ELF-1 (cell line): Measurements from ENCODE around the gene KYAT1.

ENCODE experiments used
- DNase-seq: peaks from one replicate; pipeline ENCODE4 v3.0.0-alpha.2; 2016; ENCODE audit warnings: low read depth, low spot score

The KYAT1 gene

GRCh38 chr9:128881884-128882676 lies at the start of gene KYAT1, which contains the start of gene LRRC8A:
Gene KYAT1, minus strand, starts transcription at chr9:128881950. Its CDS starts 36,545 bp downstream, at chr9:128845405.
Gene LRRC8A, plus strand, starts transcription at chr9:128882133. Its CDS starts 25,032 bp downstream, at chr9:128907165.
- peak; percentile 97 for DNase-seq

GRCh38 chr9:128929560-128929959 lies 47.8 kb upstream of the KYAT1 start:
- DNase-seq, result no peak

GRCh38 chr9:128928624-128929023 lies 46.9 kb upstream of the KYAT1 start:
- no peak for DNase-seq

GRCh38 chr9:128927731-128928411 lies 46.1 kb upstream of the KYAT1 start:
- peak; percentile 85 for DNase-seq

GRCh38 chr9:128923493-128923883 lies 41.7 kb upstream of the KYAT1 start:
- DNase-seq, result no peak

GRCh38 chr9:128921881-128922763 lies 40.4 kb upstream of the KYAT1 start:
- DNase-seq, result peak; percentile 94

- DNase-seq, result no peak
These were observed 38.8 kb upstream of the KYAT1 start, which contains the start of gene PHYHD1 for GRCh38 chr9:128920381-128921058. Gene PHYHD1, plus strand, starts transcription at chr9:128920982. Its CDS starts 1,342 bp downstream, at chr9:128922324.

- DNase-seq, result no peak
These were observed 37.8 kb upstream of the KYAT1 start for GRCh38 chr9:128919402-128920089.

- DNase-seq, result no peak
These were observed 37.2 kb upstream of the KYAT1 start for GRCh38 chr9:128918921-128919320.

- no peak for DNase-seq
These were observed 35.5 kb upstream of the KYAT1 start for GRCh38 chr9:128917151-128917849.

GRCh38 chr9:128916745-128917144 lies 35.0 kb upstream of the KYAT1 start:
- no peak for DNase-seq

- DNase-seq, result peak; percentile 57
These were observed 34.5 kb upstream of the KYAT1 start for GRCh38 chr9:128916204-128916603.

GRCh38 chr9:128913995-128914772 lies 32.4 kb upstream of the KYAT1 start:
- no peak for DNase-seq

- no peak for DNase-seq
These were observed 31.5 kb upstream of the KYAT1 start for GRCh38 chr9:128913048-128913900.

- peak; percentile 55 for DNase-seq
These were observed 30.6 kb upstream of the KYAT1 start for GRCh38 chr9:128912270-128912853.

GRCh38 chr9:128911529-128912035 lies 29.8 kb upstream of the KYAT1 start:
- peak; percentile 63 for DNase-seq

- DNase-seq, result no peak
These were observed 29.2 kb upstream of the KYAT1 start for GRCh38 chr9:128910906-128911305.

GRCh38 chr9:128909859-128910258 lies 28.1 kb upstream of the KYAT1 start:
- DNase-seq, result no peak
